HCT116 (cell line): Measurements from ENCODE around the gene PPP2R2D. TPM values are rescaled to one million over a fixed set of nuclear protein-coding genes. Genes with fewer than 3 reads are reported as not detected.

ENCODE experiments used
- ATAC-seq: fragments of 200-7000 bp; cut with Tn5 transposase; 2 replicates; pipeline ENCODE4 v1.9.1; 2020; ENCODE audit warnings: mild to moderate bottlenecking, moderate library complexity
- BruUV-seq: library from RNA; stranded (reverse); fragments of 400-500 nt; replicated peaks from 2 replicates; lab custom pipeline; 2021; lab: Mats Ljungman, UMichigan
- CTCF ChIA-PET: fragments of 300-600 bp; sonication (Branson Sonifier 250); formaldehyde crosslinking; loops from one replicate; lab custom pipeline; 2021; ENCODE audit warnings: antibody characterized with exemption; lab: Charles Lee
- POLR2A ChIA-PET: fragments of 300-600, 350-600 bp; sonication (Branson Sonifier 250); formaldehyde crosslinking; loops from one replicate; lab custom pipeline; 2021; ENCODE audit warnings: antibody characterized with exemption; lab: Charles Lee
- RAD21 ChIA-PET, 2 experiments: fragments of 300-600 bp; sonication (Branson Sonifier 250); formaldehyde crosslinking; loops; one replicate each; lab custom pipeline; 2023; ENCODE audit warnings: low total read pairs in 2 of 2; ENCODE audit not compliant: uncharacterized antibody in 2 of 2, unreplicated experiment in 2 of 2, low non-redundant PET in 1 of 2; lab: Charles Lee
- DNase-seq: peaks from one replicate; pipeline ENCODE4 v3.0.0-alpha.2; 2010; ENCODE audit warnings: low read depth, low spot score
- H2AFZ ChIP-seq: fragments of 200-600 bp; shearing (Covaris generic), sonication (generic); 2 replicates; pipeline ENCODE4 v1.6.1; 2017; ENCODE audit warnings: low read depth, mixed run types, mixed read lengths, antibody characterized with exemption, low read length; ENCODE audit not compliant: poor library complexity, severe bottlenecking
- H3K27ac ChIP-seq: 2 replicates; pipeline ENCODE4 v1.5.1; 2012; ENCODE audit warnings: low read depth, low read length
- H3K27me3 ChIP-seq: fragments of 200-600 bp; sonication (generic); 2 replicates; pipeline ENCODE4 v1.6.1; 2016; ENCODE audit warnings: mixed run types, low read length, mixed read lengths; ENCODE audit not compliant: insufficient read depth
- H3K36me3 ChIP-seq, 2 experiments: fragments of 200-500 bp in 1 of 2; fragments of 200-600 bp in 1 of 2; sonication (Bioruptor generic) in 1 of 2; sonication (generic) in 1 of 2; 2 replicates each; pipeline versions ENCODE4 v1.5.1 to v1.6.1; 2014 to 2016; ENCODE audit warnings: low read length in 2 of 2, inconsistent platforms in 1 of 2, mixed read lengths in 1 of 2, mixed run types in 1 of 2; ENCODE audit not compliant: insufficient read depth in 2 of 2, control insufficient read depth in 1 of 2
- H3K4me1 ChIP-seq, 2 experiments: fragments of 200-600 bp in 1 of 2; sonication (generic) in 1 of 2; 2 replicates each; pipeline versions ENCODE4 v1.5.1 to v1.6.1; 2012 to 2017; ENCODE audit warnings: low read length in 2 of 2, inconsistent platforms in 1 of 2, mild to moderate bottlenecking in 1 of 2, mixed read lengths in 1 of 2, mixed run types in 1 of 2, moderate library complexity in 1 of 2; ENCODE audit not compliant: insufficient read depth in 2 of 2, control insufficient read depth in 1 of 2
- H3K4me2 ChIP-seq: fragments of 200-600 bp; sonication (generic); 2 replicates; pipeline ENCODE4 v1.6.1; 2017; ENCODE audit warnings: mixed run types, low read length, mixed read lengths
- H3K4me3 ChIP-seq, 2 experiments: fragments of 200-600 bp in 1 of 2; sonication (generic) in 1 of 2; replicated peaks in 1 of 2; 2 replicates each; pipeline ENCODE4 v1.5.1; 2011 to 2016; ENCODE audit warnings: low read length in 2 of 2, control low read depth in 1 of 2, low read depth in 1 of 2, mild to moderate bottlenecking in 1 of 2, mixed read lengths in 1 of 2, mixed run types in 1 of 2
- H3K79me2 ChIP-seq: fragments of 200-600 bp; sonication (generic); 2 replicates; pipeline ENCODE4 v1.6.1; 2017; ENCODE audit warnings: mild to moderate bottlenecking, mixed run types, low read length, moderate library complexity, mixed read lengths; ENCODE audit not compliant: insufficient read depth
- H3K9ac ChIP-seq: fragments of 200-600 bp; sonication (generic); 2 replicates; pipeline ENCODE4 v1.6.1; 2016; ENCODE audit warnings: low read length, mixed read lengths
- H3K9me2 ChIP-seq: fragments of 200-600 bp; sonication (generic), shearing (Covaris generic); 2 replicates; pipeline ENCODE4 v1.6.1; 2017; ENCODE audit warnings: mixed run types, mild to moderate bottlenecking, moderate library complexity; ENCODE audit not compliant: insufficient read depth
- H3K9me3 ChIP-seq, 2 experiments: fragments of 200-500 bp in 1 of 2; fragments of 200-600 bp in 1 of 2; sonication (Bioruptor generic) in 1 of 2; sonication (generic) in 1 of 2; 2 replicates each; pipeline ENCODE4 v1.6.1; 2014 to 2017; ENCODE audit warnings: low read length in 2 of 2, mixed read lengths in 2 of 2, inconsistent platforms in 1 of 2, low read depth in 1 of 2, mild to moderate bottlenecking in 1 of 2, mixed run types in 1 of 2, moderate library complexity in 1 of 2; ENCODE audit not compliant: control insufficient read depth in 1 of 2, insufficient read depth in 1 of 2
- H4K20me1 ChIP-seq: fragments of 200-600 bp; sonication (generic), shearing (Covaris generic); 2 replicates; pipeline ENCODE4 v1.6.1; 2017; ENCODE audit warnings: mixed run types, mild to moderate bottlenecking, moderate library complexity; ENCODE audit not compliant: insufficient read depth
- EZH2phosphoT487 ChIP-seq: fragments of 200-600 bp; IDR thresholded peaks from 2 replicates; pipeline ENCODE4 v1.6.1; 2018; ENCODE audit warnings: antibody characterized with exemption, borderline replicate concordance
- RAD21 ChIP-seq: IDR thresholded peaks from 2 replicates; pipeline ENCODE4 v1.6.1; 2012; ENCODE audit warnings: low read depth, mild to moderate bottlenecking
- TCF7L2 ChIP-seq: IDR thresholded peaks from 2 replicates; pipeline ENCODE4 v1.7.0; 2011; ENCODE audit warnings: borderline replicate concordance, inconsistent platforms; ENCODE audit not compliant: insufficient read depth, insufficient read length; ENCODE audit errors: extremely low read depth
- intact Hi-C: fragments of 100-400 bp; cut with micrococcal nuclease; formaldehyde crosslinking; loops from 2 replicates; pipeline ENCODE4 v1.10.0; 2022
- total RNA-seq: library from RNA; stranded (reverse); gene quantifications from one replicate; pipeline ENCODE4 v1.2.1, GENCODE V29; 2021; ENCODE audit not compliant: unreplicated experiment
- TF ChIP-seq, protein P1 (sequence below): IDR thresholded peaks from 2 replicates; pipeline ENCODE4 v1.6.1; 2012; ENCODE audit warnings: low read depth

Gene PPP2R2D
- total RNA-seq, 1 experiment from 2014 or later, result 18.1 TPM

DNA sequence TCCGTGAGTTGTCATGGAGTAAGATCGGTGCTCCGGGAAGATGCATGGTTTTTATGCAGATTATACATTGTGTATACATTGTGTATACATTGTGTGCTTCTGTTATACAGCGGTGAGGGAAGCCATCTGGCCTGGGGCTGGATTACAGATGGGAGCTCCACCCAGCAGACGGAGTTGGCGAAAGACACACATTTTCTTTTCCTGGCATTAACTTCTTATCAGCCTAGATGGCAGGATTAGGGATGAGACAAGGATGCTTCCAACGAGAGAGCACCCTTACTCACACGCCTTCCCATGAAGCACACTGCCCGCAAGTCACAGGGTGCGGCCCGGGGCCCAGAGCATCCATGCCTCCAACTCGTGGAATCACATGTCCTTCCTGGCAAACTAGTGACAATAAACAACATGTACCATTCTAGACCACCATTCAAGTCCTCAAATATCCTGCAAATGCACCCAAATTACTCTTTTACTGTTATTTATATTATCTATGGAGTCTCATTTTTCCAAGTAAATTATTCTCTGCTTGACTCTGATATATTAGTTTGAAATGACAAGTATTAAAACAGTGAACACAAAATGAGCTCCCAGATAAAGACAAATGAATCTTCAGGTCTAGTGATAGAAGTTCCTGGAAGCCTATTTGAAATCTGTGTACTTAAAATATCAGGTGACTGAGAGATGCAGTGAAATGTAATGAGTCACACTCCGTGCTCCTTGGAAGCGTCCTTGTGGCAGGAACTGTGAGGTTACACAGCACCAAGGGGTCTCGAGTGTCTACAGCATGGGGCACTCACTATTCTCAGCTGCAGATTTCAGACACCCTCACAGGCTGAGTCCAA, 29.8 kb upstream of the PPP2R2D start:
- DNase-seq, result no peak
- Histone ChIP-seq H2AFZ (no peak overlapping the region), H3K27me3 (no peaks in the 10 kb centered on the region), H3K27ac (no peak overlapping the region), H3K36me3 (no peaks in the 10 kb centered on the region), H3K9me3 (no peaks in the 10 kb centered on the region), H3K9ac (no peak overlapping the region), H3K4me3 (no peak overlapping the region), H4K20me1 (no peaks in the 10 kb centered on the region), H3K4me2 (no peak overlapping the region)
- RAD21 ChIA-PET, result no interaction called here
- POLR2A ChIA-PET, result no interaction called here
- intact Hi-C loops, result loop anchor here (10.0 kb wide), 1 partner anchor 416 kb away; no protein-coding TSS in a partner anchor
- BruUV-seq, result no TSS peak
- no peak for ATAC-seq
- TF ChIP-seq RAD21 (no peak), TCF7L2 (no peak), EZH2phosphoT487 (no peak)
- TF ChIP-seq, protein P1, sequence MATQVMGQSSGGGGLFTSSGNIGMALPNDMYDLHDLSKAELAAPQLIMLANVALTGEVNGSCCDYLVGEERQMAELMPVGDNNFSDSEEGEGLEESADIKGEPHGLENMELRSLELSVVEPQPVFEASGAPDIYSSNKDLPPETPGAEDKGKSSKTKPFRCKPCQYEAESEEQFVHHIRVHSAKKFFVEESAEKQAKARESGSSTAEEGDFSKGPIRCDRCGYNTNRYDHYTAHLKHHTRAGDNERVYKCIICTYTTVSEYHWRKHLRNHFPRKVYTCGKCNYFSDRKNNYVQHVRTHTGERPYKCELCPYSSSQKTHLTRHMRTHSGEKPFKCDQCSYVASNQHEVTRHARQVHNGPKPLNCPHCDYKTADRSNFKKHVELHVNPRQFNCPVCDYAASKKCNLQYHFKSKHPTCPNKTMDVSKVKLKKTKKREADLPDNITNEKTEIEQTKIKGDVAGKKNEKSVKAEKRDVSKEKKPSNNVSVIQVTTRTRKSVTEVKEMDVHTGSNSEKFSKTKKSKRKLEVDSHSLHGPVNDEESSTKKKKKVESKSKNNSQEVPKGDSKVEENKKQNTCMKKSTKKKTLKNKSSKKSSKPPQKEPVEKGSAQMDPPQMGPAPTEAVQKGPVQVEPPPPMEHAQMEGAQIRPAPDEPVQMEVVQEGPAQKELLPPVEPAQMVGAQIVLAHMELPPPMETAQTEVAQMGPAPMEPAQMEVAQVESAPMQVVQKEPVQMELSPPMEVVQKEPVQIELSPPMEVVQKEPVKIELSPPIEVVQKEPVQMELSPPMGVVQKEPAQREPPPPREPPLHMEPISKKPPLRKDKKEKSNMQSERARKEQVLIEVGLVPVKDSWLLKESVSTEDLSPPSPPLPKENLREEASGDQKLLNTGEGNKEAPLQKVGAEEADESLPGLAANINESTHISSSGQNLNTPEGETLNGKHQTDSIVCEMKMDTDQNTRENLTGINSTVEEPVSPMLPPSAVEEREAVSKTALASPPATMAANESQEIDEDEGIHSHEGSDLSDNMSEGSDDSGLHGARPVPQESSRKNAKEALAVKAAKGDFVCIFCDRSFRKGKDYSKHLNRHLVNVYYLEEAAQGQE, result no peak
- TF ChIP-seq, all 23 proteins: peak for 0
- CTCF ChIA-PET, result no interaction called here
- Histone ChIP-seq H3K4me1 (no peaks in the 10 kb centered on the region), H3K9me2 (no peaks in the 10 kb centered on the region), H3K79me2 (no peaks in the 10 kb centered on the region)
